HEK293T (cell line): ENCODE measurements around the gene CTNNA1.

ENCODE experiments used
- ARNT ChIP-seq: fragments of 450-650 bp; IDR thresholded peaks from 2 replicates; pipeline ENCODE4 v1.6.1; 2017; ENCODE audit warnings: mild to moderate bottlenecking
- BHLHE40 ChIP-seq: fragments of 450-650 bp; IDR thresholded peaks from 2 replicates; pipeline ENCODE4 v1.6.1; 2016; ENCODE audit warnings: mild to moderate bottlenecking, moderate library complexity, borderline replicate concordance
- CTBP1 ChIP-seq: fragments of 450-650 bp; IDR thresholded peaks from 2 replicates; pipeline ENCODE4 v1.6.1; 2016; ENCODE audit warnings: borderline replicate concordance
- ELF4 ChIP-seq: fragments of 450-650 bp; IDR thresholded peaks from 2 replicates; pipeline ENCODE4 v1.6.1; 2017; ENCODE audit warnings: antibody characterized with exemption
- FOXM1 ChIP-seq: fragments of 450-650 bp; IDR thresholded peaks from 2 replicates; pipeline ENCODE4 v1.6.1; 2017; ENCODE audit warnings: mild to moderate bottlenecking, borderline replicate concordance
- HDGF ChIP-seq: fragments of 450-650 bp; IDR thresholded peaks from 2 replicates; pipeline ENCODE4 v1.6.1; 2017; ENCODE audit warnings: antibody characterized with exemption, borderline replicate concordance
- LEF1 ChIP-seq: fragments of 450-650 bp; IDR thresholded peaks from 2 replicates; pipeline ENCODE4 v1.6.1; 2017; ENCODE audit warnings: mild to moderate bottlenecking, borderline replicate concordance
- NFRKB ChIP-seq: fragments of 450-650 bp; IDR thresholded peaks from 2 replicates; pipeline ENCODE4 v1.6.1; 2016; ENCODE audit warnings: mild to moderate bottlenecking, moderate library complexity
- PKNOX1 ChIP-seq: fragments of 450-650 bp; IDR thresholded peaks from 2 replicates; pipeline ENCODE4 v1.6.1; 2016
- SP1 ChIP-seq: fragments of 450-650 bp; IDR thresholded peaks from 2 replicates; pipeline ENCODE4 v1.6.1; 2017
- SUZ12 ChIP-seq: fragments of 450-650 bp; IDR thresholded peaks from 2 replicates; pipeline ENCODE4 v1.6.1; 2016; ENCODE audit warnings: mild to moderate bottlenecking
- ZNF384 ChIP-seq: fragments of 450-650 bp; IDR thresholded peaks from 2 replicates; pipeline ENCODE4 v1.6.1; 2016

GRCh38 chr5:138927979-138928378 is 174.8 kb downstream of the CTNNA1 start:
- TF ChIP-seq ZNF384 (no peak), CTBP1 (no peak), ARNT (no peak), FOXM1 (no peak), PKNOX1 (no peak), HDGF (no peak), ELF4 (no peak), SP1 (no peak), LEF1 (no peak), BHLHE40 (no peak), SUZ12 (no peak), NFRKB (no peak)
